Prostate gland (tissue), 2 donors: Measurements from ENCODE around the gene CACNA1B. TPM values are rescaled to one million over a fixed set of nuclear protein-coding genes. Genes with fewer than 3 reads are reported as not detected.

ENCODE experiments used
- DNase-seq: peaks from one replicate; pipeline ENCODE4 v3.0.0-alpha.2; 2019; ENCODE audit warnings: low spot score
- H3K27ac ChIP-seq, 2 donors: fragments of 200-600 bp; sonication (generic); 2 replicates each; pipeline ENCODE4 v1.5.1; 2017 to 2019
- H3K27me3 ChIP-seq: fragments of 200-600 bp; sonication (generic); replicated peaks from 2 replicates; pipeline ENCODE4 v1.5.1; 2019; ENCODE audit not compliant: insufficient read depth
- H3K36me3 ChIP-seq, 2 donors: fragments of 200-600 bp; sonication (generic); 1 replicate in 1 of 2; 2 replicates in 1 of 2; pipeline versions ENCODE4 v1.5.1 to v1.8.1; 2017 to 2019
- H3K4me1 ChIP-seq: fragments of 200-600 bp; sonication (generic); replicated peaks from 2 replicates; pipeline ENCODE4 v1.5.1; 2019
- H3K4me3 ChIP-seq, 2 donors: fragments of 200-600 bp; sonication (generic); 2 replicates each; pipeline ENCODE4 v1.5.1; 2017 to 2019
- H3K9me3 ChIP-seq: fragments of 200-600 bp; sonication (generic); 2 replicates; pipeline ENCODE4 v1.5.1; 2017
- CTCF ChIP-seq, 4 experiments: fragments of 200-600 bp in 2 of 4; fragments of 450-650 bp in 2 of 4; sonication (generic) in 2 of 4; IDR thresholded peaks; 1 replicate in 3 of 4; 2 replicates in 1 of 4; pipeline ENCODE4 v1.5.1; 2016 to 2019; ENCODE audit warnings: antibody characterized with exemption in 4 of 4, mild to moderate bottlenecking in 2 of 4, moderate library complexity in 2 of 4
- POLR2A ChIP-seq: fragments of 450-650 bp; IDR thresholded peaks from one replicate; pipeline ENCODE4 v1.6.1; 2016; ENCODE audit warnings: antibody characterized with exemption, mild to moderate bottlenecking
- POLR2AphosphoS5 ChIP-seq: sonication (generic); formaldehyde crosslinking; IDR thresholded peaks from one replicate; pipeline ENCODE4 v1.6.1; 2017; ENCODE audit warnings: antibody characterized with exemption
- WGBS: methylation state at CpG from one replicate; pipeline ENCODE4 v1.1.5; 2018; 5-methylcytosine and 5-hydroxymethylcytosine counted together
- intact Hi-C: fragments of 100-400 bp; cut with DNase I; formaldehyde crosslinking; loops from one replicate; pipeline ENCODE4 v1.14.2; 2022
- total RNA-seq, 2 donors: library from RNA; depleted of rRNA; stranded (reverse); fragments of >200 nt; gene quantifications; one replicate each; pipeline ENCODE4 v1.1.0, GENCODE V29; 2016

Gene CACNA1B
- total RNA-seq, 2 donors from 2014 or later: 0.36 to 6.0 TPM

GRCh38 chr9:138043411-138044345 lies 166.1 kb downstream of the CACNA1B start:
- H3K9me3 ChIP-seq: no peaks in the 10 kb centered on the region
- intact Hi-C loops: no loop called here
- DNase-seq: no peak
- no peaks in the 10 kb centered on the region for H3K4me1 ChIP-seq
- H3K36me3 ChIP-seq: no peaks in the 10 kb centered on the region
- no peak overlapping the region for H3K4me3 ChIP-seq
- TF ChIP-seq CTCF (IDR thresholded peaks at IDR 0.05) (no peak), POLR2A (no peak), POLR2AphosphoS5 (no peak)
- no peak overlapping the region for H3K27ac ChIP-seq
- 95% methylated on average over 38 of the region's 42 CpGs for WGBS
- H3K27me3 ChIP-seq: no peaks in the 10 kb centered on the region

GRCh38 chr9:138044485-138045383 lies 167.2 kb downstream of the CACNA1B start:
- intact Hi-C loops: no loop called here
- WGBS: 77% methylated on average over 18 of the region's 18 CpGs
- H3K4me1 ChIP-seq: no peaks in the 10 kb centered on the region
- no peak for DNase-seq
- H3K27ac ChIP-seq: no peak overlapping the region
- H3K27me3 ChIP-seq: no peaks in the 10 kb centered on the region
- H3K4me3 ChIP-seq: no peak overlapping the region
- no peaks in the 10 kb centered on the region for H3K9me3 ChIP-seq
- no peaks in the 10 kb centered on the region for H3K36me3 ChIP-seq
- TF ChIP-seq POLR2A (no peak), CTCF (IDR thresholded peaks at IDR 0.05) (no peak), POLR2AphosphoS5 (no peak)

GRCh38 chr9:138045541-138046490 lies 168.2 kb downstream of the CACNA1B start:
- DNase-seq: no peak

More at GRCh38 chr9:138045541-138046490, 168.2 kb downstream of the CACNA1B start:
- H3K9me3 ChIP-seq: no peaks in the 10 kb centered on the region
- H3K4me3 ChIP-seq: no peak overlapping the region
- no peaks in the 10 kb centered on the region for H3K27me3 ChIP-seq
- intact Hi-C loops: no loop called here
- TF ChIP-seq POLR2AphosphoS5 (no peak), POLR2A (no peak), CTCF (IDR thresholded peaks at IDR 0.05) (no peak)
- no peak overlapping the region for H3K27ac ChIP-seq
- no peaks in the 10 kb centered on the region for H3K36me3 ChIP-seq
- whole genome bisulfite sequencing: 80% methylated on average over 28 of the region's 28 CpGs
- H3K4me1 ChIP-seq: no peaks in the 10 kb centered on the region
